ENCODE measurements around the gene AGPAT3.

AGPAT3 gene

GRCh38 chr21:43924421-43925095 is 59.5 kb downstream of the AGPAT3 start:
- no peak for DNase-seq (ENCODE audit: low spot score)

GRCh38 chr21:43925096-43925481 is 60.1 kb downstream of the AGPAT3 start:
- DNase-seq (ENCODE audit: low spot score), result no peak

- no peak for DNase-seq (ENCODE audit: low spot score)
These were observed 60.6 kb downstream of the AGPAT3 start for GRCh38 chr21:43925609-43926008.

- no peak for DNase-seq (ENCODE audit: low spot score)
These were observed 61.2 kb downstream of the AGPAT3 start for GRCh38 chr21:43926196-43926595.

- no peak for DNase-seq (ENCODE audit: low spot score)
These were observed 62.7 kb downstream of the AGPAT3 start for GRCh38 chr21:43927591-43928221.

GRCh38 chr21:43928222-43929125 is 63.5 kb downstream of the AGPAT3 start:
- DNase-seq (ENCODE audit: low spot score), result no peak

- no peak for DNase-seq (ENCODE audit: low spot score)
These were observed 64.4 kb downstream of the AGPAT3 start for GRCh38 chr21:43929217-43929971.

- no peak for DNase-seq (ENCODE audit: low spot score)
These were observed 65.2 kb downstream of the AGPAT3 start for GRCh38 chr21:43930074-43930847.

- DNase-seq (ENCODE audit: low spot score), result no peak
These were observed 65.9 kb downstream of the AGPAT3 start for GRCh38 chr21:43930848-43931375.

GRCh38 chr21:43931489-43931888 is 66.5 kb downstream of the AGPAT3 start:
- DNase-seq (ENCODE audit: low spot score), result no peak

- DNase-seq (ENCODE audit: low spot score), result no peak
These were observed 67.0 kb downstream of the AGPAT3 start for GRCh38 chr21:43932005-43932404.

GRCh38 chr21:43933199-43933598 is 68.2 kb downstream of the AGPAT3 start:
- DNase-seq (ENCODE audit: low spot score), result no peak

GRCh38 chr21:43933680-43934079 is 68.7 kb downstream of the AGPAT3 start:
- no peak for DNase-seq (ENCODE audit: low spot score)

GRCh38 chr21:43934116-43934515 is 69.1 kb downstream of the AGPAT3 start:
- DNase-seq (ENCODE audit: low spot score), result no peak

- DNase-seq (ENCODE audit: low spot score), result no peak
These were observed 70.0 kb downstream of the AGPAT3 start for GRCh38 chr21:43934716-43935705.

- DNase-seq (ENCODE audit: low spot score), result no peak
These were observed 70.7 kb downstream of the AGPAT3 start for GRCh38 chr21:43935711-43936110.

- no peak for DNase-seq (ENCODE audit: low spot score)
These were observed 71.4 kb downstream of the AGPAT3 start for GRCh38 chr21:43936247-43936967.

GRCh38 chr21:43937051-43937832 is 72.2 kb downstream of the AGPAT3 start:
- no peak for DNase-seq (ENCODE audit: low spot score)
